K562 (cell line): Measurements from ENCODE around the gene CHD6. TPM values are rescaled to one million over a fixed set of nuclear protein-coding genes. Genes with fewer than 3 reads are reported as not detected.

Experiments
- ATAC-seq: fragments of 200-7000 bp; cut with Tn5 transposase; 3 replicates; pipeline ENCODE4 v1.9.1; 2020; ENCODE audit warnings: moderate library complexity
- BruUV-seq: library from RNA; stranded (reverse); fragments of 400-500 nt; replicated peaks from 2 replicates; lab custom pipeline; 2021; lab: Mats Ljungman, UMichigan
- CTCF ChIA-PET: fragments of 300-600 bp; formaldehyde crosslinking; extraction: SDS; loops from one replicate; lab custom pipeline; 2021; ENCODE audit warnings: low intra/inter-chr PET ratio; lab: Yijun Ruan, JAX
- POLR2A ChIA-PET: fragments of 300-600, 350-650 bp; sonication (Branson Sonifier 250); formaldehyde crosslinking; extraction: SDS; loops from one replicate; lab custom pipeline; 2021; ENCODE audit warnings: antibody characterized with exemption, inconsistent platforms; lab: Yijun Ruan, JAX
- DNase-seq, 4 experiments: peaks; one replicate each; pipeline versions ENCODE4 v3.0.0 to v3.0.0-alpha.2; 2011 to 2018; ENCODE audit warnings: low spot score in 3 of 4, mixed read lengths in 3 of 4; ENCODE audit errors: extremely low read depth in 1 of 4
- FAIRE-seq: peaks from 2 replicates; lab custom pipeline; 2011; peaks lifted over from hg19 to GRCh38; lab: Jason Lieb, UNC
- H2AFZ ChIP-seq: 2 replicates; pipeline ENCODE4 v1.6.0; 2011; ENCODE audit warnings: low read depth, low read length, control low read depth, inconsistent platforms
- H3K27ac ChIP-seq: fragments of 200-600 bp; 3 replicates; pipeline ENCODE4 v1.8.0; 2011; ENCODE audit warnings: low read depth, mild to moderate bottlenecking, control low read depth, inconsistent platforms, low read length, moderate library complexity, mixed read lengths; ENCODE audit errors: extremely low read depth
- H3K27me3 ChIP-seq, 2 experiments: fragments of 300-600 bp in 1 of 2; 2 replicates in 1 of 2; 3 replicates in 1 of 2; pipeline versions ENCODE4 v1.6.0 to v1.8.0; 2011; ENCODE audit warnings: inconsistent platforms in 2 of 2, low read length in 2 of 2, mild to moderate bottlenecking in 1 of 2, mixed read lengths in 1 of 2, moderate library complexity in 1 of 2; ENCODE audit not compliant: control insufficient read depth in 2 of 2, insufficient read depth in 2 of 2
- H3K36me3 ChIP-seq: fragments of 300-600 bp; 3 replicates; pipeline ENCODE4 v1.8.0; 2011; ENCODE audit warnings: mild to moderate bottlenecking, low read length, inconsistent platforms; ENCODE audit not compliant: control insufficient read depth, insufficient read depth
- H3K4me1 ChIP-seq, 2 experiments: fragments of 200-600 bp in 1 of 2; replicated peaks in 1 of 2; 2 replicates in 1 of 2; 3 replicates in 1 of 2; pipeline versions ENCODE4 v1.5.1 to v1.8.0; 2011; ENCODE audit warnings: inconsistent platforms in 2 of 2, low read length in 2 of 2, mild to moderate bottlenecking in 1 of 2, mixed read lengths in 1 of 2, moderate library complexity in 1 of 2; ENCODE audit not compliant: control insufficient read depth in 2 of 2, insufficient read depth in 2 of 2
- H3K4me2 ChIP-seq: 2 replicates; pipeline ENCODE4 v1.6.1; 2011; ENCODE audit warnings: low read length, control low read depth, inconsistent platforms, mixed read lengths; ENCODE audit not compliant: insufficient read depth
- H3K4me3 ChIP-seq: fragments of 200-600 bp; sonication (generic), shearing (Covaris generic); 2 replicates; pipeline ENCODE4 v1.5.1; 2016; ENCODE audit warnings: control low read depth, inconsistent platforms
- H3K79me2 ChIP-seq: fragments of 200-600 bp; 3 replicates; pipeline ENCODE4 v1.8.0; 2011; ENCODE audit warnings: low read length, inconsistent platforms; ENCODE audit not compliant: control insufficient read depth, insufficient read depth
- H3K9ac ChIP-seq, 2 experiments: 2 replicates each; pipeline versions ENCODE4 v1.6.0 to v1.6.1; 2011; ENCODE audit warnings: low read depth in 2 of 2, low read length in 2 of 2, control low read depth in 1 of 2, inconsistent platforms in 1 of 2, mild to moderate bottlenecking in 1 of 2, mixed read lengths in 1 of 2; ENCODE audit not compliant: insufficient read depth in 1 of 2
- H3K9me1 ChIP-seq: one replicate; pipeline ENCODE4 v1.6.0; 2011; ENCODE audit warnings: inconsistent platforms, mild to moderate bottlenecking, low read length, moderate library complexity; ENCODE audit not compliant: control insufficient read depth, insufficient read depth
- H3K9me3 ChIP-seq: replicated peaks from 2 replicates; pipeline ENCODE4 v1.5.1; 2011; ENCODE audit warnings: low read depth, low read length, inconsistent platforms; ENCODE audit not compliant: control insufficient read depth, insufficient read depth
- H4K20me1 ChIP-seq: replicated peaks from 2 replicates; pipeline ENCODE4 v1.6.1; 2011; ENCODE audit warnings: low read length, inconsistent platforms, mixed read lengths; ENCODE audit not compliant: control insufficient read depth, insufficient read depth
- EHMT2 ChIP-seq: fragments of 450-650 bp; IDR thresholded peaks from 2 replicates; pipeline ENCODE4 v1.6.1; 2018; ENCODE audit warnings: antibody characterized with exemption
- MIER1 ChIP-seq: fragments of 450-650 bp; IDR thresholded peaks from 2 replicates; pipeline ENCODE4 v1.6.1; 2016; ENCODE audit warnings: antibody characterized with exemption, mild to moderate bottlenecking, low read depth
- TCF3 ChIP-seq: sonication (generic); formaldehyde crosslinking; IDR thresholded peaks from 2 replicates; pipeline ENCODE4 v1.4.0; 2020; ENCODE audit warnings: mild to moderate bottlenecking, missing genetic modification reagents
- WGBS: fragments of 100-300 bp; shearing (Covaris generic); methylation state at CpG from one replicate; pipeline ENCODE4 v1.1.6; 2016; ENCODE audit warnings: low coverage, mixed read lengths; ENCODE audit not compliant: insufficient coverage; ENCODE audit errors: missing lambda C conversion rate; 5-methylcytosine and 5-hydroxymethylcytosine counted together
- in situ Hi-C: fragments of 300-500 bp; cut with MboI; formaldehyde crosslinking; loops from 4 replicates; pipeline ENCODE4 v1.15.0; 2018; ENCODE audit warnings: inconsistent platforms, mixed read lengths
- intact Hi-C: fragments of 100-400 bp; cut with micrococcal nuclease; formaldehyde crosslinking; loops from 2 replicates; pipeline ENCODE4 v1.14.2; 2022
- polyA plus RNA-seq, 8 experiments: library from polyadenylated mRNA; depleted of rRNA in 4 of 8; stranded (reverse) in 5 of 8; unstranded in 3 of 8; fragments of >200 nt; fragmentation: Nextera tagmentation in 2 of 8; fragmentation: Illumina TruSeq in 1 of 8; extraction: Ambion mirVana in 2 of 8; extraction: Trizol in 1 of 8; gene quantifications; 2 replicates each; pipeline versions ENCODE4 v1.2.1 to v1.2.3, GENCODE V29; 2011 to 2014; ENCODE audit warnings: inconsistent platforms in 1 of 8, missing spikeins in 1 of 8
- total RNA-seq, 7 experiments: library from RNA; depleted of rRNA in 6 of 7; stranded (reverse); fragments of >200 nt in 6 of 7; fragmentation: Illumina TruSeq in 2 of 7; extraction: Trizol in 2 of 7; gene quantifications; 2 replicates each; pipeline versions ENCODE4 v1.2.1 to v1.2.3, GENCODE V29; 2011 to 2021; ENCODE audit warnings: low replicate concordance in 1 of 7
- TF ChIP-seq, protein P1 (sequence below), 2 experiments: fragments of 450-650 bp; formaldehyde crosslinking in 1 of 2; IDR thresholded peaks; 2 replicates each; pipeline versions ENCODE4 v1.4.0 to v1.6.1; 2014 to 2020; ENCODE audit warnings: mild to moderate bottlenecking in 2 of 2, borderline replicate concordance in 1 of 2, low read depth in 1 of 2

CHD6 gene
- total and polyA plus RNA-seq, 9 of the 15 experiments (the other 6 are each of a cell fraction or from before 2014, with no cell fraction given), result 3.9 to 24.2 (median 12.8) TPM

DNA sequence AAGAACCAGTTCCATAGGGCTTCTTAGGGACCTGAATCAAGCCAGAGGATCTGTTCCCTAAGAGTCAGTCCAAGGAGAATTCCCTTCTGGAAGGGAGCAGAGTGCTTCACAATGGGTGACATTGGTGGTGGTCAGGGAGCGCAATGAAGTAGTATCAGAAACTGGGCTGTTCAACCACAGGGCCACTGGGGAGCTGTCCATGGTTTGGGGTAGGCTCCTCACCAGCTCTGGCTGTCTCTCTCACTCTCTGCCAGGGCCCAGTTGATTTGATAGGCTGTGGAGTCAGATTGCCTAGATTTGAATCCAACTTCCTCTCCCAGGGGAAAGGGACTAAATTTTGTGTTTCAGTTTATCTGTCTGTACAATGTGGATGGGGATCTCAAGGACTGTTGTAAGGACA, 36.7 kb upstream of the CHD6 start:
- POLR2A ChIA-PET, result interaction anchor here (1.7 kb wide), 1 partner anchor 11 kb away, joined by 6 read pairs; no protein-coding TSS in a partner anchor

More for the DNA sequence above, 36.7 kb upstream of the CHD6 start:
- no peaks in the 10 kb centered on the region for H3K36me3 ChIP-seq
- no peaks in the 10 kb centered on the region for H3K9me3 ChIP-seq
- H3K79me2 ChIP-seq, result no peaks in the 10 kb centered on the region
- in situ Hi-C loops, result no loop called here
- H4K20me1 ChIP-seq, result no peaks in the 10 kb centered on the region
- H3K4me2 ChIP-seq, result no peak overlapping the region
- H3K27me3 ChIP-seq, result peaks cover 8% of the 10 kb centered on the region in 2 experiments; a peak in 4 of 5 replicates
- BruUV-seq, result no TSS peak
- TF ChIP-seq MIER1 (peak; percentile 92), TCF3 (no peak), EHMT2 (peak; percentile 97)
- TF ChIP-seq, protein P1, sequence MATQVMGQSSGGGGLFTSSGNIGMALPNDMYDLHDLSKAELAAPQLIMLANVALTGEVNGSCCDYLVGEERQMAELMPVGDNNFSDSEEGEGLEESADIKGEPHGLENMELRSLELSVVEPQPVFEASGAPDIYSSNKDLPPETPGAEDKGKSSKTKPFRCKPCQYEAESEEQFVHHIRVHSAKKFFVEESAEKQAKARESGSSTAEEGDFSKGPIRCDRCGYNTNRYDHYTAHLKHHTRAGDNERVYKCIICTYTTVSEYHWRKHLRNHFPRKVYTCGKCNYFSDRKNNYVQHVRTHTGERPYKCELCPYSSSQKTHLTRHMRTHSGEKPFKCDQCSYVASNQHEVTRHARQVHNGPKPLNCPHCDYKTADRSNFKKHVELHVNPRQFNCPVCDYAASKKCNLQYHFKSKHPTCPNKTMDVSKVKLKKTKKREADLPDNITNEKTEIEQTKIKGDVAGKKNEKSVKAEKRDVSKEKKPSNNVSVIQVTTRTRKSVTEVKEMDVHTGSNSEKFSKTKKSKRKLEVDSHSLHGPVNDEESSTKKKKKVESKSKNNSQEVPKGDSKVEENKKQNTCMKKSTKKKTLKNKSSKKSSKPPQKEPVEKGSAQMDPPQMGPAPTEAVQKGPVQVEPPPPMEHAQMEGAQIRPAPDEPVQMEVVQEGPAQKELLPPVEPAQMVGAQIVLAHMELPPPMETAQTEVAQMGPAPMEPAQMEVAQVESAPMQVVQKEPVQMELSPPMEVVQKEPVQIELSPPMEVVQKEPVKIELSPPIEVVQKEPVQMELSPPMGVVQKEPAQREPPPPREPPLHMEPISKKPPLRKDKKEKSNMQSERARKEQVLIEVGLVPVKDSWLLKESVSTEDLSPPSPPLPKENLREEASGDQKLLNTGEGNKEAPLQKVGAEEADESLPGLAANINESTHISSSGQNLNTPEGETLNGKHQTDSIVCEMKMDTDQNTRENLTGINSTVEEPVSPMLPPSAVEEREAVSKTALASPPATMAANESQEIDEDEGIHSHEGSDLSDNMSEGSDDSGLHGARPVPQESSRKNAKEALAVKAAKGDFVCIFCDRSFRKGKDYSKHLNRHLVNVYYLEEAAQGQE (IDR thresholded peaks at IDR 0.05; ENCODE audit: borderline replicate concordance), result peak; percentile 98
- TF ChIP-seq, protein P1 (CRISPR knock-in tag; IDR thresholded peaks at IDR 0.05; ENCODE audit: low read depth), result peak; percentile 93
- no peak overlapping the region for H3K9ac ChIP-seq
- DNase-seq (peak in 2 of 4 experiments; percentile 31 to 36), FAIRE-seq (no peak), ATAC-seq (peak; percentile 85)
- H2AFZ ChIP-seq, result no peak overlapping the region
- WGBS, result 9% methylated on average over 1 of the region's 1 CpG
- no peak overlapping the region for H3K4me3 ChIP-seq
- H3K4me1 ChIP-seq, result peaks cover 0 to 4% of the 10 kb centered on the region in 2 experiments; a peak in 2 of 5 replicates
- intact Hi-C loops, result no loop called here
- no peak overlapping the region for H3K27ac ChIP-seq
- CTCF ChIA-PET, result no interaction called here
- H3K9me1 ChIP-seq, result no peaks in the 10 kb centered on the region
